Measurements from ENCODE around the gene LHFPL6. TPM values are rescaled to one million over a fixed set of nuclear protein-coding genes. Genes with fewer than 3 reads are reported as not detected.

Gene LHFPL6
- total RNA-seq, 1 donor from 2014 or later, result 31.4 TPM

DNA sequence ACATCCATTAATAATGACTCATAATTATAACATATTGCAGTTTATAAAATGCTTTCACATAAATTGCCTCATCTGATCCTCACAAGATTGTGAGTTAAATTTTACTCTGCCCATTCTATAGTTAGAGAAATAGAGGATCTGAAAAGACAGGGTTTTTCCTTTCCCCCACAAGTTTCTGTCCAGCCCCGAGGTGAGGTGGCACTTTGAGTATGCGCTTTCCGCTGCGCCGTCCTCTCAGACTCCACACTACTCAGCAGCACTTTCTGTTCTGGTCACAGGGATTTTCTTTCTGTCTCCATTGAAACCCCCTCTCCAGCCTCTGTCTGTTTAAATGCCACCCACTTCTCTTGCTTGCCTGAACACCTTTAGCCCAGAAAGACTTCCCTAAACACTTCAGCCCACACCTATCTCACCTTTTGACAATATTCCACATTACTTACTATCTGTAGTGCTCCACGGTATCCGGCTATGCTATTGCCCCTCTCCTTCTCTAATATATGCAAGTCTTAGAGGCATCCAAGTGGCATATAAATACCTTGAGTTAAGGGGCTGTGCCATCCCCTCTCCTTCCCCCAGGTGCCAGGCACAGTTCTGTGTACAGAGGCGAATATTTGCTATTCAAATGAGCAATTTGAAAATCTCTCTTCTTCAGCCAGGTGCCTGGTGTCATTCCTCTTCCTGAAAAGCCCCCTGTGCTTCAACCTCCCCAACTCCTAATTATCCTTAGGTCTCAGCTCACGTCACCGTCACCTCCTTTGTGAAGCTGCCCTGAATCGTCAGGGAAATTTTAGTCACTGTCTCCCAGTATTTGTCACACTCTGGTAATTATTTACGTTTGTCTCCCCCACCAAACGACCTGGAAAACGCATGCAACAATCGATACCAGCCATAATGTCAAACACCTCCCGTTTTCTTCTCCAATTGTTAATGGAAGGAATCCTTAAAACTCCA, 296.1 kb downstream of the LHFPL6 start:
- Mint-ChIP-seq H3K27me3 (ENCODE audit: low read depth, unreplicated experiment) (peaks cover 3% of the 10 kb centered on the region), H3K27ac (ENCODE audit: unreplicated experiment) (no peak overlapping the region), H3K9me3 (ENCODE audit: unreplicated experiment) (no peaks in the 10 kb centered on the region), H3K4me3 (ENCODE audit: unreplicated experiment) (no peak overlapping the region), H3K36me3 (ENCODE audit: low read depth, unreplicated experiment) (no peaks in the 10 kb centered on the region), H3K4me1 (ENCODE audit: low read depth, unreplicated experiment) (peaks cover 6% of the 10 kb centered on the region)
- H3K4me3 ChIP-seq (ENCODE audit: insufficient read depth, low read depth, low read length), result no peak overlapping the region
- no peak overlapping the region for H2AFZ ChIP-seq (ENCODE audit: low read depth, low read length)
- H3K27ac ChIP-seq (ENCODE audit: low read depth, low read length), result no peak overlapping the region
- no peak overlapping the region for H3K9ac ChIP-seq (ENCODE audit: low read length)
- H3K36me3 ChIP-seq (ENCODE audit: insufficient read depth, low read length), result no peaks in the 10 kb centered on the region
- H3K9me3 ChIP-seq (ENCODE audit: insufficient read depth, low read depth, low read length), result no peaks in the 10 kb centered on the region
- H3K4me1 ChIP-seq (ENCODE audit: insufficient read depth, low read length), result peaks cover 4% of the 10 kb centered on the region
- no peak overlapping the region for H3K4me2 ChIP-seq (ENCODE audit: low read length)
- no peak for TF ChIP-seq EZH2 (IDR thresholded peaks at IDR 0.05; ENCODE audit: insufficient read depth, low read length)
- TF ChIP-seq, protein P1, sequence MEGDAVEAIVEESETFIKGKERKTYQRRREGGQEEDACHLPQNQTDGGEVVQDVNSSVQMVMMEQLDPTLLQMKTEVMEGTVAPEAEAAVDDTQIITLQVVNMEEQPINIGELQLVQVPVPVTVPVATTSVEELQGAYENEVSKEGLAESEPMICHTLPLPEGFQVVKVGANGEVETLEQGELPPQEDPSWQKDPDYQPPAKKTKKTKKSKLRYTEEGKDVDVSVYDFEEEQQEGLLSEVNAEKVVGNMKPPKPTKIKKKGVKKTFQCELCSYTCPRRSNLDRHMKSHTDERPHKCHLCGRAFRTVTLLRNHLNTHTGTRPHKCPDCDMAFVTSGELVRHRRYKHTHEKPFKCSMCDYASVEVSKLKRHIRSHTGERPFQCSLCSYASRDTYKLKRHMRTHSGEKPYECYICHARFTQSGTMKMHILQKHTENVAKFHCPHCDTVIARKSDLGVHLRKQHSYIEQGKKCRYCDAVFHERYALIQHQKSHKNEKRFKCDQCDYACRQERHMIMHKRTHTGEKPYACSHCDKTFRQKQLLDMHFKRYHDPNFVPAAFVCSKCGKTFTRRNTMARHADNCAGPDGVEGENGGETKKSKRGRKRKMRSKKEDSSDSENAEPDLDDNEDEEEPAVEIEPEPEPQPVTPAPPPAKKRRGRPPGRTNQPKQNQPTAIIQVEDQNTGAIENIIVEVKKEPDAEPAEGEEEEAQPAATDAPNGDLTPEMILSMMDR (IDR thresholded peaks at IDR 0.05; ENCODE audit: insufficient read depth, low read depth, low read length), result no peak
- H3K79me2 ChIP-seq (ENCODE audit: insufficient read depth, low read length), result no peaks in the 10 kb centered on the region
- no peak for DNase-seq (ENCODE audit: low read depth)
- no peak for FAIRE-seq
- no peaks in the 10 kb centered on the region for H4K20me1 ChIP-seq (ENCODE audit: insufficient read depth, low read length)
- no peaks in the 10 kb centered on the region for H3K27me3 ChIP-seq (ENCODE audit: insufficient read depth, low read length)

DNA sequence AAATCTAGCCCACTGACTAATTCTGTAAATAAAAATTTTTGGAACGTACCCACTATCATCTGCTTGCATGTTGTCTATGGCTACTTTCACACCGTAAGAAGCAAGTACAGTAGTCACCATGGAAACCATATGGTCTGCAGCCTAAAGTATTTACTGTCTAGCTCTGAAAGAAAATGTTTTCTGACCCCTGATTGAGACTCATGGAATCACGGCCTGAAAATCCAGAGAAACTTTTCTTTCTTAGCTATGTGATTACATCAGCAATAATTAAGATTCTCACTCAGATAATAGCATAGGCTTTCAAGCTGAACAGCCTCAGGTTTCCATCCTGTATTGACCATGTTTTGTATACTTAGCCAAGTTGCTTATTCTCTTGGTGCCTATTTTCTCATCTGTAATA, 300.2 kb downstream of the LHFPL6 start:
- DNase-seq (ENCODE audit: low read depth), result no peak
- H3K36me3 ChIP-seq (ENCODE audit: insufficient read depth, low read length), result no peaks in the 10 kb centered on the region
- Mint-ChIP-seq H3K4me1 (ENCODE audit: low read depth, unreplicated experiment) (peaks cover 2% of the 10 kb centered on the region), H3K27me3 (ENCODE audit: low read depth, unreplicated experiment) (peaks cover 3% of the 10 kb centered on the region), H3K36me3 (ENCODE audit: low read depth, unreplicated experiment) (no peaks in the 10 kb centered on the region), H3K9me3 (ENCODE audit: unreplicated experiment) (no peaks in the 10 kb centered on the region), H3K27ac (ENCODE audit: unreplicated experiment) (no peak overlapping the region), H3K4me3 (ENCODE audit: unreplicated experiment) (no peak overlapping the region)
- FAIRE-seq, result no peak
- no peaks in the 10 kb centered on the region for H3K9me3 ChIP-seq (ENCODE audit: insufficient read depth, low read depth, low read length)
- no peaks in the 10 kb centered on the region for H4K20me1 ChIP-seq (ENCODE audit: insufficient read depth, low read length)
- H3K4me3 ChIP-seq (ENCODE audit: insufficient read depth, low read depth, low read length), result no peak overlapping the region
- no peak overlapping the region for H3K4me2 ChIP-seq (ENCODE audit: low read length)
- H3K27ac ChIP-seq (ENCODE audit: low read depth, low read length), result no peak overlapping the region
- no peaks in the 10 kb centered on the region for H3K79me2 ChIP-seq (ENCODE audit: insufficient read depth, low read length)
- no peak for TF ChIP-seq EZH2 (IDR thresholded peaks at IDR 0.05; ENCODE audit: insufficient read depth, low read length)
- TF ChIP-seq, protein P1 (IDR thresholded peaks at IDR 0.05; ENCODE audit: insufficient read depth, low read depth, low read length), result no peak
- H3K9ac ChIP-seq (ENCODE audit: low read length), result no peak overlapping the region
- H3K4me1 ChIP-seq (ENCODE audit: insufficient read depth, low read length), result no peaks in the 10 kb centered on the region
- no peak overlapping the region for H2AFZ ChIP-seq (ENCODE audit: low read depth, low read length)
- H3K27me3 ChIP-seq (ENCODE audit: insufficient read depth, low read length), result no peaks in the 10 kb centered on the region

DNA sequence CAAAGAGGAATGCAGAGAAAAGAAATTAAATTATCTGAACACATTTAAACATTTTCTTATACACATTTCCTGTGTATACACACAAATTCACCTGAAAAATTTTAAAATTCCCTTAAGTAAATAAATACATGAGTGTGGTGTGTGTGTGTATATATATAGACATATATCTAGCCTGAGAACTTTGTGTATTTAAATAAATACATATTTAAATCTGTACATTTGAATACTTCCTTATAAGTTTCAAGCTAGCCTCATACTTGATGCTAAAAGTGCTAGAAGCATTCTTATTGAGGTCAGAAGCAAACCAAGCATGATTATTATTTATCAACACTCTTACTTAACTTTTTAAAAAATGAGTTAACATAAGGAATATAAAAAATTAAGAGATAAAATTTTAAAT, 304.0 kb downstream of the LHFPL6 start:
- no peak overlapping the region for H3K9ac ChIP-seq (ENCODE audit: low read length)
- DNase-seq (ENCODE audit: low read depth) (no peak), FAIRE-seq (no peak)
- Mint-ChIP-seq H3K36me3 (ENCODE audit: low read depth, unreplicated experiment) (no peaks in the 10 kb centered on the region), H3K9me3 (ENCODE audit: unreplicated experiment) (peaks cover 15% of the 10 kb centered on the region), H3K27me3 (ENCODE audit: low read depth, unreplicated experiment) (no peaks in the 10 kb centered on the region), H3K4me1 (ENCODE audit: low read depth, unreplicated experiment) (peaks cover 8% of the 10 kb centered on the region), H3K27ac (ENCODE audit: unreplicated experiment) (no peak overlapping the region), H3K4me3 (ENCODE audit: unreplicated experiment) (no peak overlapping the region)
- H2AFZ ChIP-seq (ENCODE audit: low read depth, low read length), result no peak overlapping the region
- no peaks in the 10 kb centered on the region for H3K36me3 ChIP-seq (ENCODE audit: insufficient read depth, low read length)
- no peak for TF ChIP-seq EZH2 (IDR thresholded peaks at IDR 0.05; ENCODE audit: insufficient read depth, low read length)
- TF ChIP-seq, protein P1 (IDR thresholded peaks at IDR 0.05; ENCODE audit: insufficient read depth, low read depth, low read length), result no peak
- no peak overlapping the region for H3K4me3 ChIP-seq (ENCODE audit: insufficient read depth, low read depth, low read length)
- H3K79me2 ChIP-seq (ENCODE audit: insufficient read depth, low read length), result no peaks in the 10 kb centered on the region
- no peaks in the 10 kb centered on the region for H3K4me1 ChIP-seq (ENCODE audit: insufficient read depth, low read length)
- H4K20me1 ChIP-seq (ENCODE audit: insufficient read depth, low read length), result no peaks in the 10 kb centered on the region
- H3K9me3 ChIP-seq (ENCODE audit: insufficient read depth, low read depth, low read length), result peaks cover 6% of the 10 kb centered on the region
- no peaks in the 10 kb centered on the region for H3K27me3 ChIP-seq (ENCODE audit: insufficient read depth, low read length)
- no peak overlapping the region for H3K4me2 ChIP-seq (ENCODE audit: low read length)
- H3K27ac ChIP-seq (ENCODE audit: low read depth, low read length), result no peak overlapping the region

Data from astrocyte (in vitro differentiated cells and primary cell).